HCEC 1CT (cell line): ENCODE results near the gene FANK1.
"Not testable (repeated sequence)": the region's sequence is repeated elsewhere in the genome, so short reads cannot be mapped to it uniquely, and the experiment has no call there.

Experiments used
- DNase-seq: peaks from one replicate; pipeline ENCODE4 v3.0.0-alpha.2; 2017

Gene FANK1

DNA sequence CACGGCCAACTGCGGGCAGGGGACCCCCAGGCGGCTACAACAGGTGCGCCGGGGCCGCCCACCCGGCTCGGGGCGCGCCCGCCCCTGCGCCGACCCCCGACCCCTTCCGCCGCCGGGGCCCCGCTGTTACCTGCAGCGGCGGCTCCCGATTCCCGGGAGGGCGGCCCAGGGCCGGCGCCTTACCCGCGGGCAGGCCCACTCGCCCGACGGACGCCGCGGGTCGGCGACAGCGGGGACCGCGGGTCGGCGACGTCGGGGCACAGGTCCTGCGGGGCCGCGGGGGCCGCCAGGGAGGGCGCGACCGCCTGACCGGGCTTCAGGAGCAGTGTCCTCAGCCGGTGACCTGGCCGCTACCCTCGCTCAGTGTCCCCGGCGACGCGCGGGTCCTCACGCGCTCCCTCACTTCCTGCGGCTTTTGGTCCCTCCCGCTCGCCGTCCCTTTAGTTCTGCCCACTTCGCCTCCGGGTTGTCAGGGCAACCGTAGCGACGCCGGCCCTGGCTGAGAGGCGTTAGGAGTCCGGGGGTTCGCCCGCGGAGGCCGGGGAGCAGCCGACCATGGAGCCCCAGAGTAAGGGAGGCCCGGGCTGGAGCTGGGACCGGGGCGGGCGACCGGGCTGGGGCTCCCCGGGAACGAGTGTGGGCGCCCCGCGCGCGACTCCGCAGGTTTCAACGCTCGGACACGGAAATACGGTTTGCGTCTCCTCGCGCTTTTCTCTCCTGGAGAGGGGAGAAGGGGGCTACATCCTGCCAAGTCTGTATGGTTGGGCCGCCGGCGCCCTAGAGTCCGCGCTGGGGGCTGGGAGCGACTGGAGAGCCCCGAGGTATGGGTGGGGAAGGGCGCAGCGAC is at the start of gene FANK1:
TSS of gene FANK1 (plus strand) at position 477 of the 847 bp plus-strand sequence. CDS start at position 556, 79 bp downstream.
- DNase-seq, result peak; percentile 75

GRCh38 chr10:125846894-125847293 is 49.5 kb upstream of the FANK1 start:
- DNase-seq, result no peak

DNA sequence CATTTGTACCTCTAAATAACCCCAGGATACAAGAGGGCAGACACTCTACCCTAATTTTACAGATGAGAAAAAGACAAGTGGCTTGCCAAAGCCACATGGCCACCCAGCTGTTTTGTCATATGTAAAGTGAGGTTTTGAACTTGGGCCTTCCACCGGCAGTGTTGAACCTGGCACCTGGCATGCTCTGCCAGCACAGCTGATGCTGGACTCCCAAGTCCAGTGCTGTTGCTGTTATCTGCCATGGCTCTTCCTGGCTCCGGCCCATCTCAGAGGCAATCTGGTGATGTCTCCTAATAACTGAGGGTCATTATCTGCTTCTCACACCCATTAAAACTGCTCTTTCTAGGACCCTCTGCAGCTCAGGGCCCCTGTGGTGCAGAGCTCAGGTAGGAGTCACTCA is 48.0 kb upstream of the FANK1 start:
- no peak for DNase-seq

DNA sequence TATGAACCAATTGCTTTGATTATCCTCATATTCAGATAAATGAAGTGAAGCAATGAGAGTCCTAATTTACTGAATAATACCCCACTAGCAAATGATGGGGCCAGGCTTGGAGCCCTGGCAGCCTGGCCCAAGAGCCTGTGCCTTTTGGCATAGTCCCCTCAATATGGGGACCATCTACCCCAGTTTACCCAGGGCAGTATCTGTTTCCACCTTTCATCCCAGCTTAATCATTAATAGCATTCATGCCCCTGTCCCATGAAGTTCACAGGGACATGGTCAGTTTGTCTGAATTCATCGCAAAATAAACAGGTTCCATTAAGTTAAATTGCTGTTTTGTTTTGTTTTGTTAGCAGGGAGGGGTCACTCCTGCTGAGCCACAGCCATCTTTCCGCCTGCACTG is 47.5 kb upstream of the FANK1 start:
- no peak for DNase-seq

- no peak for DNase-seq
Observed at GRCh38 chr10:125849448-125849847, 46.9 kb upstream of the FANK1 start.

GRCh38 chr10:125850766-125851731 is 45.3 kb upstream of the FANK1 start:
- DNase-seq, result no peak

GRCh38 chr10:125852487-125852886 is 43.9 kb upstream of the FANK1 start:
- no peak for DNase-seq

DNA sequence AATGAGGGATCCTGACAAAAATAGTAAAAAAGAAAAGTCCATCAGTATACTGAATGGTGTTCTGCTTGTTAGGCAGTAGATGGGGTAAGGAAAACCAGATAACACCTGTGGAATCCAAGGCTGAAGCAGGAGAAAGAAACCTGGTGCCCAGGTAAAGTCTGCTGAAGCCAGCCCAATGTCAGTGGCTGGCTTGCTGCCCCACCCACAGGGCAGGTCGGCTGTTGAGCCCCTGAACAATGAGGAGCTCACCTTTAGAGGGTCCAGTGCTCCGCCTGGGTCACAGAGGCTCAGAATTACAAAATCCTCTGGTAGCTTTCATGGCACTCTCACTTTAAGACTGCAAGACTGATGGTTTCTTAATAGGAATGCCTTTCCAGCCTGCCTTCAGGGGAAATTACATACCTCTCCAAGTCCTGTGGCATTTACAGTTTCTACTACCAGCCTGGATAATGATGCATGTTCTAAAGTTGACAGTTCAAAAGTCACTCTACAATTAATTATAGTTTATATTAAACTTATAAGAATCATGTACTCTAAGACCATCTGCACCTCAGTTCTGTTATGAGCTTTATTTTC is 39.1 kb upstream of the FANK1 start:
- no peak for DNase-seq

DNA sequence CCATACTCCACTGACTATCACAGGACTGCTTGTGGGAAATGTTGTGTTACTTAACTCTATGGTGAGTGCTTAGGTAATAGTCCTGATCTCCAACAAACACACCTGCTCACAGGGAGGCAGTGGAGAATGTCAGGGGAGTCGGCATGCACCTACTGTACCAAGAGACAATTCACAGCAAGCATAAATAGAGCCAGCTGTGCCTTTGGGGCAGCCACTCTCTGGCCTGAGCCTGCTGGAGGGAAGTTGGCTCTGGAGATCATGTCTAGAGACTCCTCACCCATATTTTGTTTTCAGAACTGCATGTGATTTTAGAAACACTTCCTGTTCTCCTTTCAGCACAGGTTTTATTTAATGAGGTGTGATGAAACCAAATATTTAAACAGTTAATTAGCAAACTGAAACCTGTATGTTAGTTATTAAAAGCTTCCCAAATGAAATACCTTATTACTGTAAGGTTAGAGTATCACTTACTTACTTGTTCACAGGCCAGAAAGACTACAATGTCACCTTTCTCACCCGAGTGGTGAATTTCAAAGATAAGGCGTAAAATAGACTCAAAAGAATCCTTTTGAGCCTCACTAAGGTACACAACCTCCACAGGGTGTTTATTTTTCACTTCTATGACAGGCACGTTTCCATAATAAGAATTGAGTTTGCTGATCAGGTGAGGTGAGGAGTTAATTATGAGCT is 37.1 kb upstream of the FANK1 start:
- DNase-seq, result no peak

- no peak for DNase-seq
Observed at GRCh38 chr10:125865120-125865519, 31.2 kb upstream of the FANK1 start.

GRCh38 chr10:125866421-125867029 is 29.8 kb upstream of the FANK1 start:
- no peak for DNase-seq

- peak; percentile 41 for DNase-seq
Observed at GRCh38 chr10:125868372-125868975, 27.9 kb upstream of the FANK1 start.

DNA sequence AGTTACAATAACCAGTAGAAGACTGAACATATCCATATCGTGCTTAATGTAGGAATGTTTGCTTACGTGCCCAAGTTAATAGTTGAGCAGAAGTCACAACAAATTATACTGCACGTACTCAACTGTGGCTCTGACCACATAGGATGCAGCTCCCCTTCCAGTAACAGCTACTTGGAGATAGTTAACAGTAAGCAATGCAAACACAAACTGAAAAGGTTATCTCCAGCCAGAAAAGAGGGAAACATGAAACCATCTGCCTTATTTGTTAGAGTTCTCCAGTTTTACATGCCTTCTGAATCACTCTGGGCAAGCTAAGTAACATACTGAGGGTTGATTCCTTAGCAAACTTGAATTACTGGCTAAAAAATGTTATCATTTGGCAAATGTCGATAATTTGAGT is 25.0 kb upstream of the FANK1 start:
- no peak for DNase-seq

DNA sequence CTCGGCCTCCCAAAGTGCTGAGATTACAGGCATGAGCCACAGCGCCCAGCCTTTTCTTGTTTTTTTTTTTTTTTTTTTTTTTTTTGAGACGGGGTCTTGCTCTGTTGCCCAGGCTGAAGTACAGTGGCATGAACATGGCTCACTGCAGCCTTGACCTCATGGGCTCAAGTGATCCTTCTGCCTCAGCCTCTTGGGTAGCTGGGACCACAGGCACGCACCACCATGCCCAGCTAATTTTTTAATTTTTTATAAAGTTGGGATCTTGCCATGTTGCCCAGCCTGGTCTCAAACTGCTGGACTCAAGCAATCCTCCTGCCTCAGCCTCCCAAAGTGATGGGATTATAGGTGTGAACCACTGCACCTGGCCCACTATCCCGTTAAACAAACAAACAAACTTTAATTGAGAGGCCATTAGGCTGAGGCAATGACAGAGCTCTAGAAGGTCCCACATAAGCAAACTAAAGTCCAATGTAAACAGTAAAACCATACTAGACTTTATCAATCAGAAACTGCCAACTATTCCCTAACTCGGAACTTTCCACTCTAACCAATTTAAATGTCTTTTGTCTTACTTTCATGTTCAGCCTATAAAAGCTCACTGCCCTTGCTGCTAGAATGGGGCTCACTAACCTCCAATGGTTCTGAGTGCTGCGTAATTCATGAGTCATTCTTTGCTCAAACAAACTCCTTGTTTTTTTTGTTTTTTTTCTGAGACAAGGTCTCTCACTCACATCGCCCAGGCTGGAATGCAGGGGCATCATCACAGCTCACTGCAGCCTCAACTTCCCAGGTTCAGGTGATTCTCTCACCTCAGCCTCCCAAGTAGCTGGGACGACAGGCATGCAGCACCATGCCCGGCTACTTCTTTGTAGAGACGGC is 17.2 kb upstream of the FANK1 start:
- DNase-seq, result peak; percentile 90

DNA sequence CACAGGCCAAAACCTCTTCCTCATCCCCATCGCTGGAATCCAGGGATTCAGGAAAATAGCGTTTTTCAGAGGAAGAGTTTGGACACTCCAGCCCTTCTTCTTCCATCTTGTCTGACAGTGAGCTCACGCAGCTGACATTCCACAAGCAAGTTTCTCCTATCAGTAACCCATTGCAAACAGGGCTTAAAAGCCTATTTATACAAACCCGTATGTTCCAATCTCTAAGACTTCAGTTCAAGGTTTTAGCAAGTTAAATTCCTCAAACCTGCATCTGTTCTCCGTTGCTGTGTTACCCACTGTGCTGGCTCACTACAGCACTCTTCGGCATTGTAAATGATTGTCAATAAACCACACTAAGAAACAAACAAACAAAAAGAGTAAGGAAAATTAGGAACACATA is 15.6 kb upstream of the FANK1 start:
- no peak for DNase-seq

DNA sequence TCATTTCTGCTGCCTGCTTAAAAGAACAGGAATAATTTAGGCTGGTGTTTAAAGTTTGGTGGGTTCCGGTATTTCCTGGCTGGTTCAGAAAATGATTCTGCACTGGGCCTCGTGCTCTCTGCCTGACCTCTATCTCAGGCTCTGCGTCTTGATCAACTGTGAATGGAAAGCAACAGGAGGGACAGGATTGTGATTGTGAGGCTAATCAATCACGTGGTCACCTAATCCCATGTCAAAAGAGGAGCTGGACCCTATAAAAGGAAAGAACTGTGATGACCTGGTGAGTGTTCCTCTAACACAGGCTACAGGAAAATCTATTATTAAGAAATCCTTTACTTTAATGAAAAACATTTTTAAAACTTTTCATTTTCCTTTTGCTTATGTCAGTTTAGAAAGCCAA is 15.2 kb upstream of the FANK1 start, which contains the start of gene DHX32:
TSS of gene DHX32 (minus strand) at position 101 of the 400 bp plus-strand sequence. CDS start 468 bp downstream, outside the sequence.
- no peak for DNase-seq

GRCh38 chr10:125882596-125882995 is 13.8 kb upstream of the FANK1 start:
- no peak for DNase-seq

DNA sequence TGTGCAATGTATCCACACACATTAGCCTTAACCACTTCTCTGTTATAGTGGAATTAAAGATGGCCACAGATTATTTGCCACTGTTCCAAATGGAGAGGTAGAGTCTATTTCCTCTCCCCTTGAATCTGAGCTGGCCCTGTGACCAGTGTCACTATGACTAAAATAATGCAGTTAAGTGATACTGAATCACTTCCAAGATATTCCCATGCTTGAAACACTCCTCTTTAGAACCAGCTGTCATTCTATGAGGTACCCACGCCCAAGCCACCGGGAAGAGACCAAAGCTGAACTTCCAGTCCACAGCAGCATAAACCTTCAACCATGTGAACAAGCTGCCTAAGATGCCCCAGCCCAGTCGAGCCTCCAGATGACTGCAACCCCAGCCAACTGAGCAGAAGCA is 13.2 kb upstream of the FANK1 start:
- DNase-seq, result no peak

DNA sequence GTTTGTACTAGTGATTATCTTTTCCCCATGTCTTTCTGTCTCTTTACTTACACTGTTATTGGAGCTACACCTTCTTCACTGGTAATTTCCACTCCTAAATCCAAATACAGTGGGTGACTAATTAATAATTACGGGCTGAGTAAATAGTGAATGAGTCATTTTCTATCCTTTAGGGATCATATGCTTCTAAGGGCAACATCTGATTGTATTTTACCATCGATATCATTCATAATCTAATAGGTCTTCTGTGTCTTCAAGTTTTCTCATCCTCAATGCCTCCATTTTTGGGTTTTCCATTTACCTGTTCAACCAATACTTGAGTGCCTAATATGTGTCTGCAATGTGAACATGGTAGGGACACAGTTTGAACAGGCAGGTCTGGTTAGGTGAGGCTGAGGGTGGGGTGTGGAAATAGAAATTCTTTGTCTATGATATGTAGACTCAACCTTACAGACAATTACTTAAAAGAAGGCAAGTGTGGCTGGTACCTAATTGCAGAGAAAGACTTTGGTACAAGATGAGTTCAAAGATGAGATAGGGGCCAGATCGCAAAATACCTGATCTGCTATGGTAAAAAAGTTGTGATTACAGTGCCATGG is 9.4 kb upstream of the FANK1 start:
- peak; percentile 24 for DNase-seq

DNA sequence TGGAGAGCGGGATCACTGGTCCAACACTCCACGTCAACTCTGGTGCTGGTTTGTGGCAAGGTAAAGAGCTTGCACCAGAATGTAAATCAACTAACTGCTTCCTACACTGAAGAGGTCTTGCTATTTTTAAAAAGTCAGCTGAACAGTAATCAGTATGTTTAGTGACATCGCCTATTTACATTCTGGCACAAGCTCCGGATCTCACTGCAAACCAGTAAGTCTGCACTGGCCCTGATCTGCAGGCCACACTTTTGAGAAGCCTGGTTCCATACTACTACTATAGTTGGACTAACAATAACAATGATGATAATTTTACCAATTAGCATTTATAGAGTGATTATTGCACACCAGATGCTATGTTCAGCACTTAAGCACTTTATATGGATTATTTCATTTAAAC is 6.9 kb upstream of the FANK1 start:
- DNase-seq, result not testable (repeated sequence)
